RPMI8226 (cell line): Measurements from ENCODE around the gene ABCG1.

Source experiments
- DNase-seq: peaks from one replicate; pipeline ENCODE4 v3.0.0-alpha.2; 2015

ABCG1 gene

GRCh38 chr21:42193131-42193671 lies 25.7 kb upstream of the ABCG1 start:
- DNase-seq = no peak

- no peak for DNase-seq
These were observed 25.2 kb upstream of the ABCG1 start for GRCh38 chr21:42193721-42194120.

DNA sequence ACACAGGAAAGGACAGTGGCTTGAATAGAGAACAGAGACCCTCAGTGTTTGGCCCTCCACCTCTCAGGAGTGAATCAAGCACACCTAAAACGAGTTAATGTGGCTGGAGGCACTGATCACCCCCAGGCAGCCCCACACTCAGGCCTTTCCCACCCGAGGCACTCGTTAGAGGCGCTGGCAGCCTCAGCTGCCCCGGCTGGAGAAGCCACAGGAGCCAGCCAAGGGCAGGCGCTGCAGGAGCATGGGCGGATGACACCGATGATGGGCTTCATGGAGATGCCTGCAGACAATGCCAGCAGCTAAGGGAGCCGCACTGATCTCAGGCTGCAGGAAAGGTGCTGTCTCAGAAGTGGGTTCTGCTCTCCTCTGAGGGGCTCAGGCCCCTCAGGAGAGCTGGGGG lies 24.1 kb upstream of the ABCG1 start:
- no peak for DNase-seq

GRCh38 chr21:42195378-42196031 lies 23.4 kb upstream of the ABCG1 start:
- DNase-seq = no peak

DNA sequence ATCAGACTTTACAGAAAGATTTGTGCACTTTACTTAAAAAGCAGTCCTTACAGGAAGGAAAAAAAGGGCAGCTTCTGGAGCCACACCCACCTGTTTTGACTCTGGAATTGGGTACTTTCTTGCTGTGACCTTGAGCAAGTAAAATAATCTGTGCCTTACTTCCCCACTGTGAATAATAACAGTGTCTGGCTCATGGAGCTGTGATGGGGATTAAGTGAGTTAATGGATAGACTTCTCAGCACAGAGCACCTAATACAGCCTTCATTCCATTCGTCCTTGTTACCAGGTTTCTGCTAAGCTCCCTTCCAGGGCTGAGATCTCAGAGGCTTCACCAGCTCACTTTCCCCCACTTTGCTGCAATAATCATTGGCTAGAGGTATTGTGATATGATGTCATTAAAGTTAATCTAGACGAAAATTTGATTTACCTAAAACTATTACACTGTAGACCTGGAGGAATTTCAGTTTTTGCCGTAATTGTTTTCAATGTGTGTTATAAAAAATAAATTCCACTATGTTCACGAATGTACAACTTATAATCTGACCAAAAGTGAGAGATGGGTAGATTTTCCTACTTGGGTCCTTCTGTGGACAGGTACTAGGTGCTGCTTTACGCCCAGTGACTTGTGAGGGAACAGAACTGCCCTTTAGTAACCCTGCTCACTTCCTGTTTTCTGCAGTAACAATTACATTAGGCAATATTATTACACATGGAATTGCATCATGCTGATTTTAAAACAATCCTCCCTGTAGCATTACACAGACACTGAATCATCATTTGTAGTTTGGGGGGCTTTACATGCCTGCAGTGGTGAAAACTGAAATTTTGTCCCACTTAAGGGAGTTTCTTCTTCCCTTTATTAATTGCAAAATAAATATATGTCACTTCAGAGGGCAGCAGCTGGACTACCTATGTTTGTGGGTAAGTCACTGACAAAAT lies 19.7 kb upstream of the ABCG1 start:
- DNase-seq = peak; percentile 78

DNA sequence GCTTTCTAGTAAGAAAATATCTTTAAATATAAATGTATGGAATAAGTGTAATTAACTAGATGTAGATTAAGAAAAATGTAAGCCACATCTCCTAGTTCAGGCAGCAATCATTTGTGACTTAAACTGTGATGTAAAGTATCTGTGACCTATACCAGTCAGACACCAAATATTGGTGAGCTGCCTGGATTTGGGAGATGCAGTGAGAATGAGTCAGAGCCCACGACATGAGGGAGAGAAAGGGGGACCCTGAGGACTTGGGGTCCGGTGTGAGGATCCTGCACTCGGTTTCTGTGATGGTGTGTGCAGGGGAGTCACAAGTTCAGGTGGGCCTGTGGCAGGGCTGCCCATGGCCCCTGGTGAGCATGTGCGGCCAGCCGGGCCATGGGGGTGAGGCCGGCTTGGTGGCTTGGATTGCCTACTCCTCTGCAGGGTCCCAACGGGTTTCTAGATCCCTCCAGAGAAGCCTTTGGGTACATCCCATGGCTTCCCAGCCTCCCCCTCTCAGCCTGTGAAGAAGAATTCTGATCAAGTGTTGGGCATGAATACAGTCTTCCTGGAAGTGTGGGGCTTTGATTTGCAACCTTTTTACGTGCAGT lies 19.0 kb upstream of the ABCG1 start:
- DNase-seq = no peak

DNA sequence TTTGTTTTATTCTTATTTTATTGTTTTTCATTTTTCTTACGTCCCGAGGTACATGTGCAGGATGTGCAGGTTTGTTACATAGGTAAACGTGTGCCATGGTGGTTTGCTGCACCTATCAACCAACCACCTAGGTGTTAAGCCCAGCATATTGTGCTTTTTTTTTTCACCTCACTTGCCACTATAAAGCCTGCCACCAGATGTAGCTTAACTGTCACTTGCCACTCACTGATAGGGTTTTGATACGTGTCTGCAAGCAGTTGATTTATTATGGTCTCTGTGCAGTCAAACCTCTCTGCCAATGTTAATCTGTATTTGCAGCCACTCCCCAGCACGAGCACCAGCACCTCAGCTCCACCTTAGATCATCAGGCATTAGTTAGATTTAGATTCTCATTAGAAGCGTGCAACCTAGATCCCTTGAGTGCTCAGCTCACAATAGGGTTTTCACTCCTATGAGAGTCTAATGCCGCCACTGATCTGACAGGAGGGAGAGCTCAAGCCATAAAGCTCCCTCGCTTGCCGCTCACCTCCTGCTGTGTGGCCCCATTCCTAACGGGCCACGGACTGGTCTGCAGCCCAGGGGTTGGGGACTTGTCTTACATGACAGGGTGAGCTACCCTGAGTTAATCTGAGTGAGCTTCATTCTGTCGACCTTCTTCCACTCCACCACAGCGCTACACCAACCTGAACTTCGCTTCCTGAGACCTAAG lies 17.9 kb upstream of the ABCG1 start:
- no peak for DNase-seq

DNA sequence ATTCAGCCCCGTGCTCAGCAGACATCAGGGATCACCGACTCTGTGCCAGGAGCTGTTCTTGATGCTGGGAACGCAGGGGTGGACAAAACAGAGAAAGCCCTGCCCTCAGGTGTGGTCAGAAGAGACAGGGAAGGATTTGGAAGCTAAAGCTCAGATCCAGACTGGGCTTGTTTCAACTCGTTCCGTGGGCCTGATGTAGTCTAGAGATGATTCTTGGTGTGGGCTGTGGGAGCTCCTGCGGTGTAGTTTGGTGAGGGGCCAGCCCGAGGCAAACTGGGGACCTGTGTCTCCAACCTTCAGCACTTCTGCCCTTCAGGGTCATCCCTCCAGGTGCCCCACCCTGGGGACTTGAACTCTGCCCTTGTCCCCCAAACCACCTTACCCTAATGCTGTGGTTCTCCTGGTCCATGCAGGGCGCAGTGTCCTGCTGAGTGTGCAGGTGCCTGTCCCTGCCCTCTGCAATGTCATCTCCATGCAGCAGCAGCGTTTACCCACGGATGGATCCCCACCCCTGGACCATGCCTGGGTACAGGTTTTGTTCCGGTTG lies 17.3 kb upstream of the ABCG1 start:
- no peak for DNase-seq

DNA sequence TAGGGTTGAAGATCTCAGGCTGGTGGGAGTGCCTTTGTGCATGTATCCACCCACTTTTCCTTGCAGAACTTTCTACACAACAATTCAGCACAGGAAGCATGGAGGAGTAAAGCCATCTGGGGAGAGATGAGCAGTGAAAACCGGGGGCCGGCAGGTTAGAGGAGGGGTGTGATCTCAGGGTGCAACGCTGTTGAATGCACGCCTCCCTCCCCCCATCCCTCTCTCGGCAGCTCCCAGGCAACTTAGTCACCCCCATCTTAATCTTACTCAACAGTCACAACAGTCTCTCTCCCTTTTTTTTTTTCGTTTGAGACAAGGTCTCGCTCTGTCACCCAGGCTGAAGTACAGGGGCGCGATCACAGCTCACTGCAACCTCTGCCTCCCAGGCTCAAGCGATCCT lies 16.6 kb upstream of the ABCG1 start:
- DNase-seq = no peak

- DNase-seq = no peak
These were observed 15.6 kb upstream of the ABCG1 start for GRCh38 chr21:42203321-42203720.

GRCh38 chr21:42203936-42204335 lies 15.0 kb upstream of the ABCG1 start:
- no peak for DNase-seq

DNA sequence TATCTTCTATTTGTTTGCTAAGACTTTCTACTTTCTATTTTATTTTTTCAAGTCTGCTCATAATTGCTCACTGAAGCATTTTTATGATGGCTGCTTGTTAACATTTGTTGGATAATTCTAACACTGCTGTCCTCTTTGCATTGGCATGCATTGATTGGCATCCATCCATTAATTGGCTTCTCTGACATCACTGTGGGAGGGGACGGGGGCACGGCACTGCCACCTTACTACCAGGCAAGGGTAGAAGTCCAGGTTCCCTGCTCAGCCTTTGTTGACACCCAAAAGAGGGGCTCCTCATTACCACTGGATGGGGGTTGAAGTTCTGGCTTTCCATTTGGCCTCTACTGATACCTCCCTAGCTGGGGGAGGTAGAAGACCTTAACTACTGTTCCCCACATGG lies 11.5 kb upstream of the ABCG1 start:
- no peak for DNase-seq

DNA sequence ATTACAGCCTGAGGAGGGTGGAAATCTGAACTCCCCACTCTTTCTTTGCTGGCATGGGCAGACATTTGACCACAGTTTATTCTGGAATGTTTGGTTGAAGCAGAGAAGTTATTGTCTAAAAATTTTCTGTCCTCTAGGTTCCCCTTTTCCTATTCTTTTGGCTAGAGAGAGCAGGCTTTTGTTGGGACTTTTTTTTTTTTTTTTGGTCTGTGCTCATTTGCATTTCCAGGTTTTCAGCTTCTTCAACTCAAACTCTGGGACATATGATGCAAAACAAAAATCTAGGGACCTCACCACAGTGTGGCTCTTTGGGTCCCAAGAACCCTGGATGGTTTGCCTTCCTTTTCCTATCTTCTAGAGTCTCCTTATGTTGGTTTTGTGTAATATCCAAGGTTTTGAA lies 10.9 kb upstream of the ABCG1 start:
- no peak for DNase-seq

DNA sequence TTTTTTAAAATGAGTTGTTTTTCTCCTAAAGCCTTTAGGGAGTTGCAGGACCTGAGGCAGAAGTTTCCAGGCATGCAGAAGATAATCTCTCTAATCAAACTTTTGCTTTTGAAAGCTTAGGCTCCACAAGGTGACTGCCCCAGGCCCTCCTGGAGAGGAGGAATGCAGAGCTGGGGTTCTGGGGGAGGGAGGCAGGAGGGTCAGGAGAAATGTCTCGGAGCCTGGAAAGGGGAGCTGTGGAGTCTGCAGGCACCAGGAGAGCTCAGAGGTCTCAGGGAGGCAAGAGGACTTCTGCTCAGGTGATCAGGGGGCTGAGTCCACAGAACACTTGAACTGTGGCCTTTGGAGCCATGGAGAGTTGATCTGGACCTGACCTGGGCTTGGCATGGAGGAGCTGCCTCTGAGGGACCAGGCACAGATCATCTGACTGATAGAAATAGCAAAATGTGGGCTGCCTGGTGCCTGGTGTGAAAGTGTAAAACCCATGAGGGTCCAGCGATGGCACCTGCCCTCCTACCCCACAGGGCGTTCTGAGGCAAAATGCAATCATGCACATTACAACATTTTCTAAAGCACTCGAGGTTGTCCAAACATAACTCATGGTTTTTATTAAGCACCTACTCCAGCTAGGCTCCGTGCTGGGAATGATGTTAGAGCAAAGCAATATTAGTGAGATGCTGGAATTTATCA lies 10.0 kb upstream of the ABCG1 start:
- DNase-seq = no peak

GRCh38 chr21:42209801-42210479 lies 9.0 kb upstream of the ABCG1 start:
- no peak for DNase-seq

DNA sequence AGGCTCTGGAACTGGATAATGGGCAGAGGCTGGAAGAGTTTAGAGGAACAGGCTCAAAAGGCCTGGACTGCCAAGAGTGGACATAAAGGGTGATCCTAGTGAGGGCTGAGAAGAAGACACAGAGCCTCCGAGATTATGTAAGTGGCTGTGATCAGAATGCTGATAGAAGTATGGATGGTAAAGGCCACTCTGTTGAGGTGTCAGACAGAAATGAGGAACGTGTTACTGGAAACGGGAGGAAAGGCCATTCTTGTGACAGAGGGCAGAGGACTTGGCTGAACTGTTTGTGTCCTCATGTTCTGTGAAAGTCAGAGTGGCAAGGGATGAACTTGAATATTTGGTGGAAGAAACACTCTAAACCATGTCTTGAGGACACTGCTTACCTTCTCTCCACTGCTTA lies 6.7 kb upstream of the ABCG1 start:
- DNase-seq = no peak

- DNase-seq = no peak
These were observed 5.7 kb upstream of the ABCG1 start for GRCh38 chr21:42213082-42213774.

DNA sequence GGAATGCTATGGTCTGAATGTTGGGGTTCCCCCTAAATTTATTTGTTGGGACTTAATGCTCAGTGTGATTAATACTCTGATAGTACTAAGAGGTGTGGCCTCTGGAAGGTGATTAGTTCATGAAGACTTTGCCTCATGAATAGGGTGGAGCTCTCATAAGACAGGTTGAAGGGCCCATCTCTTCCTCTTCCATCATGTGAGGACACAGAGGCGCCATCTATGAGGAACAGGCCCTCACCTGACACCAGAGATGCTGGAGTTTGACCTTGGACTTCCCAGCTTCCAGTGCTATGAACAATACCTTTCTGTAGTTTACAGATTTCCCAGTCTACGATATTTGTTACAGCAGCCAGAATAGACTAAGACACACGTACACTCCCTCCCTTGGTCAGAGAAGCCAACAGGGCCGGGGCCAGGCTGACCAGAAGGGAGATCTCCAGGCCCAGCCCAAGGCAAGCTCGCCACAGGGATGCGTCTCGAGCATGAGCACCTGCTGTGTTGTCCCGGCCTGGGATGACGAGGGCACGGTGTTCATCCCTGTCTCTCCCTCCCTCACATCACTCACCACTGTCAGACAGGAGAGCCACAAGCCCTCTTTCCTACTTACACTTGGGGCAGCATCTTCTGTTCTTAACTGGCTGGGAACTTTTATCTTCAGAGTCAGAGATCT lies 4.7 kb upstream of the ABCG1 start:
- no peak for DNase-seq

- DNase-seq = no peak
These were observed 4.0 kb upstream of the ABCG1 start for GRCh38 chr21:42214921-42215320.
